NCI-H345 treated with DMSO at 0.1 percent for 48 hours (cell line): ENCODE results near the gene UVRAG.
A peak's percentile ranks its signal among the peaks of the same experiment; 100 is the strongest.
"Not testable (repeated sequence)": the region's sequence is repeated elsewhere in the genome, so short reads cannot be mapped to it uniquely, and the experiment has no call there.

Source experiments
- DNase-seq: peaks from one replicate; lab custom pipeline; 2025; ENCODE audit not compliant: unreplicated experiment; lab: John Stamatoyannopoulos, UW

The UVRAG gene

DNA sequence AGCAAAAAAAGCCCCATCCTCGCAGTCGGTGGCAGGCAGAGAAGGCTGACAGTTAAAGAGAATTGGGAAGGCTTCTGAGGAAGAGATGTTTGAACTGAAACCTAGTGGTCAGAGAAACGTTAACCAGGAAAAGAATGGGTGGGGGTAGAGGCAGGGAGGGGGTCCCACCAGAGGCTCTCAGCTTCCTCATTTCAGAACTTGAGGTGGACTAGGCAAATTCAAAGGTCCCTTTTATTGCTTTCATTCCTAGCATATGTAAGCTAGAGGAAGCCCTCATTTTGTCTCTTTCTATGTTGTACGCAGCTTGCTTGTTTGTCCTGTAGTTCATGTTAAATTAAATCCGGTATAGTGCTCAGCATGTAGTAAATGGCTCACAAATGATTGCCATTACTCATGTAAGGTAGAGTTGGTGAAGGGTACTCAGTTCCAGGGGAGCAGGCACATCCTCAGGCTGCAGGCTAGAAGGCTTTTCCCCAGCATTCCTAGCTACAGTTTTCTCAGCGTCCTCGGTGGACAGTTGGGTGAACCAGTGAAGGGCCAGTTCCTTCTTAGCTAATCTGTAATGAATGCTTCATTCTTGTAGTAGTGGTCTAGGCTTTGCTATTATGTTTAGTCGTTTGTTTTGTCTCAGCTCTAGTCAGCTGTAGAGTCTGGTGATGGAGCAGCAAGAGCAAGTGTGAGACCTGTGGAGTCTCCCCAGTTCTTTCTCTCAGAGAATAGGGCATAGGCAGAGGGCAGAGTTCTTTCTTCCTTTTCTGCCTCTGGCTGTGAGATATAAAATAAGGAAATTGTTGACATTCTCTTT is 58.6 kb downstream of the UVRAG start:
- DNase-seq = no peak

DNA sequence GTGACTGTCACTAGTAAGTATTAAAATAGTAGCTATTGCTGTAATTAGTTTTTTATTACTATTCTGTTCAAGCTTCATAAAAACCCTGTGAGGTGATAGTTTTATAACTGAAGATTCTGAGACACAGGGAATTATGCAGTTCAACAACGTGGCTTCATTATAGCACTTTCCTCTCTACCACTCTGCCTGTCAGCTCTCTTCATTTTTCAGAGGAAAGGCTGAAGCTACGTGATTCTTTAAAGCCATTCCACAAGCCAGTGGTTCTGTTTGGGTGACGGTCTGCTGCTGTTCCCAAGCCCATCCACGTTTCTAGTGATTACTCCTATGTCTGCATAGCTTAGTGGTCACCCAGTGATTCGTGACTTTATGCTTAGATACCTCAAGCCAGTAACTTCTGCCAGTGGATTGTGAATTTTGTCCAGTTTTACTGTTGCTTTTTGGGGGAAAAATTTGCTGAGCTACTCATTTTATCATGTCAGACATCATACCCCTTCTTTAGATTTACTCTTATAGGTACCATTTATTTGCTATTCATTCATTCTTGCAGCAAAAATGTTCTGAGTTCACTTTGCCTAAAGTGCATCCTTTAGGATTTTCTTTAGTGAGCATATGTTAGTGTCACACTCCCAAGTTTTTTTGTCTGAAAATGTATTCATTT is 59.8 kb downstream of the UVRAG start:
- no peak for DNase-seq

DNA sequence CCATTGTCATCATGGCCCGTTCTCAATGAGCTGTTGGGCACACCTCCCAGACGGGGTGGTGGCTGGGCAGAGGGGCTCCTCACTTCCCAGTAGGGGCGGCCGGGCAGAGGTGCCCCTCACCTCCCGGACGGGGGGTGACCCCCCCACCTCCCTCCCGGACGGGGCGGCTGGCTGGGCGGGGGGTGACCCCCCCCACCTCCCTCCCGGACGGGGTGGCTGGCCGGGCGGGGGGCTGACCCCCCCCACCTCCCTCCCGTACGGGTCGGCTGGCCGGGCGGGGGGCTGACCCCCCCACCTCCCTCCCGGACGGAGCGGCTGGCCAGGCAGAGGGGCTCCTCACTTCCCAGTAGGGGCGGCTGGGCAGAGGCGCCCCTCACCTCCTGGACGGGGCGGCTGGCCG is 62.3 kb downstream of the UVRAG start:
- DNase-seq = not testable (repeated sequence)

DNA sequence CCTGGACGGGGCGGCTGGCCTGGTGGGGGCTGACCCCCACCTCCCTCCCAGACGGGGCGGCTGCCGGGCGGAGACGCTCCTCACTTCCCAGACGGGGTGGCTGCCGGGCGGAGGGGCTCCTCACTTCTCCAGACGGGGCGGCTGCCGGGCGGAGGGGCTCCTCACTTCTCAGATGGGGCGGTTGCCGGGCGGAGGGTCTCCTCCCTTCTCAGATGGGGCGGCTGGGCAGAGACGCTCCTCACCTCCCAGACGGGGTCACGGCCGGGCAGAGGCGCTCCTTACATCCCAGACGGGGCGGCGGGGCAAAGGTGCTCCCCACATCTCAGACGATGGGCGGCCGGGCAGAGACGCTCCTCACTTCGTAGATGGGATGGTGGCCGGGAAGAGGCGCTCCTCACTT is 62.9 kb downstream of the UVRAG start:
- not testable (repeated sequence) for DNase-seq

DNA sequence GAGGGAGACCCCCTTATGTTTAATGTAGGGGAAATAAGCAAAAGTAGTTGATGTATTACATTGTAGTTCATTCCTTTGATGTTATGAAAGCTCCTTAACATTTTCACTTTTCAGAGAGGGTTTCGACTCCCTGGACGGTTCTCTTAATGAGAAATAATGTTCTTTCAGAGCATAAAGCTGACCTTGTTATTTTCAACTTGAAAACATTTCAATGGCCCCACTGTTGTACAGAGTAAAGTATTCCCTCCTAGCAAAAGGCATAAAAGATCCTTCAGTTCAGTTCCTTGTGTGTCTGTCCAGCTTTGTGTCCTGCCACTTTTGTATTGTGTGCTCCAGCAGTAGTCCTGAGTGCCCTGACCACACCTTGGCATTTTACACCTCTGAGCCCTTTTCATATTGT is 63.9 kb downstream of the UVRAG start:
- DNase-seq = no peak

DNA sequence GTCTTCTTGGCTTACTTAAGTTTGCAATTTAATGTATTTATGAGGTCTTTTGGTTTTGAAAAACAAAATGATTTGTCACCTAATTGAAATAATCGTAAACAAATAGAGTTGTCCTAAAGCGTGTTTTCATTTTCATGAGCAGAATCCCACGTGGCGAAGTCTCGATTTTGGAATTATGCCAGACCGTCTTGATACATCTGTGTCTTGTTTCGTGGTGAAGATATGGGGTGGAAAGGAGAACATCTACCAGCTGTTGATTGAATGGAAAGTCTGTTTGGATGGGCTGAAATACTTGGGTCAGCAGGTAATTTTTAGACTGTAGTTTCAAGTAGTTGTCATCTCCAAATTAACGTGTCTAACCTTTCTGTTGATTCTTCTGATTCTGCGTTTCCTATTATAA is 64.7 kb downstream of the UVRAG start:
- DNase-seq = no peak

DNA sequence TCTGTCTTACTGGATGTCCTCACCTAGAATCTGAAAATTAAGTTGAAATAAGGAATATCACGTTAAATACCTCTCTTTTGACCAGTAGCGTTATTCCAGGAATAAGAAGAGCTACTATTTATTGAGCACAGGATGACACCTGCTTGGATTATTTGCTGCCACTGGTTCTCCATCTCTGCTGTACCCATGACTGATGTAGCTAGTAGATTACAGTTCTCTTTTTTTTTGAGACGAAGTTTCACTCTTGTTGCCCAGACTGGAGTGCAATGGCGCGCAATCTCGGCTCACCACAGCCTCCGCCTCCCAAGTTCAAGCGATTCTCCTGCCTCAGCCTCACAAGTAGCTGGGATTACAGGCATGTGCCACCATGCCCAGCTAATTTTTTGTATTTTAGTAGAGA is 65.3 kb downstream of the UVRAG start:
- not testable (repeated sequence) for DNase-seq

DNA sequence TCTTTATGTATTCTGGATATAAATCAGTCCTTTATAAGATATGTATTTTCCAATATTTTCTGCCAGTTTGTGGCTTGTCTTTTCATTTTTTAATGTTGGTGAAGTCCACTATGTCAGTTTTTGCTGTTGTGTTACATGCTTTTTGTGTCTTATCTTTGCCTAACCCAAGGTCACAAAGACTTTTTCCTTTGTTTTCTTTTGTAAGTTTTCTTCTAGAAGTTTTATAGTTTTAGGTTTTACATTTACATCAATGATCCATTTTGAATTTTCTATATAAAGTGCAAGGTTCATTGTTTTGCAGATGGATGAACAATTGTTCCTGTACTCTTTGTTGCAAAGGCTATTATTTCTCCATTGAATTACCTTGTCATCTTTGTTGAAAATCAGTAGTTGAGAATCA is 69.3 kb downstream of the UVRAG start:
- DNase-seq = no peak

DNA sequence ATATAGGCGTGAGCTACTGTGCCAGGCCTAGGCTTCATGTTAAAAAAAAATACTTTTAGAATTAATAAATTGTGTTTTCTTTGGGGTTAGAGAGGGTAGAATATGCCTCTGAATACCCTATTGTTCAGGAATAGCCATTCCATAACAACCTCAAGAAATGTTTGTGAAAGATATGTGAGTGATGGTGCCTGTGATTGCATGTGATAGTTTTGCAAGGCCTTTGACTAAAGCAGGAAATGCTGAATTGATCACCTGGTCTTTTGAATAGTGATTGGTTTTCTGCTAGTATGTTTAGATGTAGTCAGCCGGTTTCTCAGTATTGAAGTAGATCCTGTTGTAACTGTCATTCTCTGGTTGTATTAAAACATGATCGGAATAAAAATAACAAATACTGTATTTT is 73.4 kb downstream of the UVRAG start:
- DNase-seq = no peak

DNA sequence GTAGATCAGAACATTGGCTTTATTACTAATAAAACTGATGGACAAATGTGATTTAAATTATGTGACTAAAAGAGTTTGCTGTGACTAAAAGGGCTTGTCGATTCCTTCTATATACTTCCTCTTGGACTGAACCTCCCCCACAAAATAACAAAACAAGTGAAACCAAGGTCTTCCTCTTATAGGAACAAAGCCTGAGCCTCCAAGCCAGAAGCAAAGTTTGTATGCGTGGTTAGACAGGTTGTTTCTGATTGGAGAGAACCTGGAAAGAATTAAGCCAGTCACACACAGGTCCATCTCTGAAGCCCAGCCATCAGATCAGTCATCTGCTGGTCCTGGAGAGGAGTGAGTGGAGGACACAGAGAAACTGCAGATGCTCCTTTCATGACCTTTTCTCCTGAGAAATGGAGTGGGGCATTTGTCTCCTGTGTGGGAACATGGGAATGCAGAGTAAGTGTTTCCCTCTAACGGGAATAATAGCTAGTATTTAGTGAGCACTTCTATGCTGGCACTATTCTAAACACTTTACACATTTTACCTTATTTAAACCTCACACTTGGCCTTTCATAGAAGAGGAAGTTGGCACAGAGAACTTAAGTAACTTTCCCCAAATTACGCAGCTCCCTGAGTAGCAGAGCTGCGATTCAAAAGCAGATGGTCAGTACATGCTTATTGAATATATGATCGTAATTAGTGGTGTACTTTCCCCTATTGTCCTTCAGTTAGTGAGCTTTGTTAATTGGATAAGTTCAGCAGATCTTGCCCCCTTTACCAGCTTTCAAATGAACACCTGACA is 77.1 kb downstream of the UVRAG start:
- DNase-seq = no peak

DNA sequence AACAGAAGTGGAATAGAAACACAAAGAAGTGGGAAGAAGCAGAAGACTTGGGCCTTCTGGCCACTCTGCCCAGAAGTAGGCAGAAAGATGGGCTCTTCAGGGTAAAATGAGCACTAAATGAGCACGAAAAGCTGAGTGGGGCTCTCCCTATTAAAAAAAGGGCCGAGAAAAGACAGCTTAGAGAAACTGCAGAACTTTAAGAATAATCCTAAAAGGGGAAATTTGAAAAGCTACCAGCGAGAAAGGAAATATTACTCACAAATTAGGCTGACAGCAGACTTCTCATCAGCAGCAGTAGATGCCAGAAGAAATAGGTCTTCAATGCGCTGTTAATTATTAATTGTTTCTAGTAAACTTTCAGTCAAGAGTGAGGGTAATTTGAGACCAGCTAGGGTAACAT is 78.2 kb downstream of the UVRAG start:
- no peak for DNase-seq

DNA sequence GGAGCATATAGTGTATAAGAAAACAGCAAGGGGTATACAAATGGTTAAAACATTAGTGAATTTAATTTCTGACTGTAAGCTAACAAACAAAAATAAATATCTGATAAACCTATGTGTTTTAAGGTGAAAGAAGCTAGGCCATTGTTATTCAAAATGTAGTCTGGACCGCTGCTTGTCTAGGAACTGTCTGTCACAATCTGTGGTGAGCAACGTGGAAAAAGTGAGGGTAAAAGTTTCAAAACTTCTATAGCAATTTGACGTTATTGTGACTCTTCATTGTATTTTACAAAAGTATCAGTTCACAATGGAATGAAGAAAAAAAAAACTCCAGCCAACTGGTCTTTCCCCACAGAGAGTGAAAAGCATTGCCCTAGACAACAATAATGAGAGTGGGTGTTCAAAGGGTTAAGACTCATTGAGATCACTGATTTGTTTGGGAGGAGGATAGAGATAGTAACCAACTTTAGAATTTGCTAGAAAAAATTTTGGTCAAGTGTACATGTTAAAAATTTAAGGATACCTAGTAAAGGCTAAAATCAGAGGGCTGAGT is 79.1 kb downstream of the UVRAG start:
- DNase-seq = no peak

DNA sequence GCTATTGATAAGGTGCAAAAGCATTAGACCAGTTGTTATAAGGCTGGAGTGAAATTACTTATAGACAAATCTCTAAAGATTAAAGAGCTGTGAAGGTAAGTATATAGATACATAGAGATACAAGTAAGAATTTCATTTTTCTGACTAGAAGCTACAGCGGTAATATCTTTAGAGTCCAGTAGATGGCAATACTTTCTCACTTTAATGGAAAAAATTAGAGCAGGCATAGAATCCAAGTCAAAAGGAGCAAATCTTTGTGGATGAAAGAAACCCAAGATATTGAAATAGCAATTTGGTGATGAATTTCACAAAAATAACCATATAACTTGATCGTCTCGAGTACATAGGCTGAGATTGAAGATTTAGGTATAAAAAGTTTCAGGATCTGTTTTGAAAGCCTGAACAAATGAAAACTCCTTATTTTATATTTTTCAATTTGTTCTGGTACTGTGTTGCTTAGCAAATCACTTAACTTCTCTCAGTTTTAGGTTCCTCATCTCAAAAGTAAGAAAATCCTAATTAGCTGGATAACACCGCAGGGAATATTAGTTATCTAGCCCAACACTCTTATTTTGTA is 81.9 kb downstream of the UVRAG start:
- DNase-seq = peak; percentile 61

DNA sequence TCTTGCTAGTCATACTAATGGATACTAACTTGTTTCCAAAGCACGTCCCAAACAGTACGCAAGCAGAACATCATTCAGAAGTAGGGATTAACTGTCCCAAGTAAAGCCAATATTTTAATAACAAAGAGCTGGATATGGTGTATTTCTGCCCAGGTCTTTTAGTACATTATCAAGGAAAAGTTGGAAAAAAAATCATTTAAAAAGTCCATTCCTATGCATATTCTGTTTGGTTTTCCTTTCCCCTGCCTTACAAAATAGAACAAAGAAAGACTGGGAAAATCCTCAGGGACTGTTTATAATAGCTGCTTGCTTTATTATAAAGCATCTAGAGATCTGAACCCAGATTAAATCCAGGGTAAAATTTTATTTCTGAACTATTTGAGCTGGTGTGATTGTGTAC is 83.9 kb downstream of the UVRAG start:
- DNase-seq = no peak

DNA sequence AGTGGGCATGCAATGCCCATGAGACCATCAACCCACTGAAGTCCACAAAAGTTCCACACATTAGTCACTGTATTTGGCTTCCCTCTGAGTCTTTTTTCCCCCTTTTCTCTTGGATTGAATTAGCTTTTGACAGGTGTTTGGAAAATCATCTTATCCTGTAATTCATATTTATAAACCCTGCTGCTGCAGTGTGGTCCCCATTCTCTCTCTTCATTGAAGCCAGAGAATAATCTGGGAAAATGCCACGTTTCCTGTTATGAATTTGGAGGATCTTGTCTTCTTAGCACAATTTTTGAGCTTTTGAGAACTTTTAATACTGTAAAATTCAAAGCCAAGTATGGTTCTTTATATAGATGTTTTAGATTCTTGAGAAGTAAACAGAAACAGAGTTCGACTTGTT is 84.8 kb downstream of the UVRAG start:
- DNase-seq = no peak

DNA sequence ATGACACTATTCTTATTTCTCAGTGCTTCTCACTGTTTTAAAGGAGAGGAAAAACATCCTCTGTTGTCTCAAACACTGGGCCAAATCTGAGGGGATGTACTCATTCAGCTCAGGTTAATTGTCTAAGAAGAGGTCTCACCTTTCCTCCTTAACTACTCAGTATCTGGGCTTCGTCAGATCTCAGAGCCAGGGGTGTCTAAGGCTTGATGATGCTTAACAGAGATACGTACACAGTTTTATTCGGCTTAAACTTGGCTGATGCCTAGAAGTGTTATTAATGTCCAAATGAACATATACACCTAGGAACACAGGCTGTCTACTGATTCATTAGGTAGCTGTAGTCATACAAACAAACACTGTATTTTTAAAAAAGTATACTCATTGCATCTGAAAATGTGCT is 85.8 kb downstream of the UVRAG start:
- DNase-seq = no peak

DNA sequence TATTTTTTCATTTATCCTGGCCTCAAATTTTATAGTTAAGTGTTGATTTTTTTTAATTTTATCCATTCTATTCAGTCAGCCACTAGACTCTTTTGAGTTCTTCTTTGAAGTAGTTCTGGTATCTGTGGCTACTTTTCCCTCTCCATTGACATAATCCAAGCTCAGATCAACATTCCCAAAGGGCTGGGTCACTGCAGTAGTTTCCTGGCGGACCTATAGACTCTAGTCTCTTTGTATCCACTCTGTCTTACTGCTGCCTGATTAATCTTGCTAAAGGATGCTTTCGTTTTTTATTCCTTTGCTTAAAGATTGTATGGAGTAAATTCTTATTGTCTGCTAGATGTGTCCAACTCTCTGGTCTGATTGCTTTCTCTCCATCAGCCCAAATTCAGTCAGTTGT is 87.6 kb downstream of the UVRAG start:
- no peak for DNase-seq

DNA sequence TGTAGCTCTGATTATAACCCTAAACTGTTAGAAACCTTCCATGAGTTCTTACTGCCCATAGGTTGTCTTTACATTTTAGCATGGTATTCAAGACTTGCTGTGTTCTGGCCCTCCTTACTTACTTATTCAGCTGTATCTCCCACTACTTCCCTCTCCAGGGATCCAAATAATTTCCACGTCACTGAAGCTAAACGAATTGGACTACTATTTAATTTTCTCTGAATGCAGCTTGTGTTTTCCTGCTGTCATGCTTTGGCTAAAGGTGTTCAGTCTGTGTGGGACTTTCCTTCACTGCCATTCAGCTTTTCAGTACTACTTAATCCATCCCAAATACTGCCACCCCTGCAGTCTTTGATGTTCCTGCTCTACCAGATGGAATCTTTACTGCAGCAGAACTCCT is 88.3 kb downstream of the UVRAG start:
- DNase-seq = no peak

DNA sequence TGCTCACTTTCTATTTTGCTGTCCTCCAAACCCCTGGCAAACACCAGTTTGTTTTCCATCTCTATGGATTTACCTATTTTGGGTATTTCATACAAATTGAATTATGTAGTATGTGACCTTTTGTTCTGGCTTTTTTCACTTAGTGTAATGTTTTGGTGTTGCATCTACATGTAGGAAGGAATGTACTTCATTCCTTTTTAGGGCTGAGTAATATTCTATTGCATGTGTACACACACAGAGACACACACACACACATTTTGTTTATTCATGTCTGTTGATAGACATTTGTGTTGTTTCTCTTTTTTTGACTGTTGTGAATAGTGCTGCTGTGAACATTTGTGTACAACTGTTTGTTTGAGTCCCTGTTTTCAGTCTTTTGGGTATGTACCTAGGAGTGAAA is 90.4 kb downstream of the UVRAG start:
- DNase-seq = no peak

DNA sequence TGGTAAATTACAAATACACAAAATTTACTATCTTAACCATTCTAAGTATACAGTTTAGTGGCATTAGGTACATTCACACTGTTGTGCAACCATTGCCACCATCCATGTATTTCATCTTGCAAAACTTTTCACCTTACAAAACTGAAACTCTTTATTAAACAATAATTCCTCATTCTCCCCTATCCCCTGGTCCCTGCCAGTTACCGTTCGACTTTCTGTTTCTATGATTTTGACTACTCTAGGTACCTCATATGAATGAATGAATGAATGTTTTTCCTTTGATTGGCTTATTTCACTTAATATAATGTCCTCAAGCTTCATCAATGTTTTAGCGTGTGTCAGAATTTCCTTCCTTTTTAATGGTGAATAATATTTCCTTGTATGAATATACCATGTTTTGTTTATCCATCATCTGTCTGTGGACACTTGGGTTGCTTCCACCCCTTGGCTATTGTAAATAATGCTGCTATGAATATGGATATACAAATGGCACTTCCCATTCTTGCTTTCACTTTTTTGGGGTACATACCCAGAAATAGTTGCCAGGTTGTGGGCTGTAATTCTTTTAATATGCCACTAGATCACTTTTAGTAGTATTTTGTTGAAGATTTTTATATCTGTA is 93.0 kb downstream of the UVRAG start:
- no peak for DNase-seq
